ENCODE measurements around the gene DAB1.

DNA sequence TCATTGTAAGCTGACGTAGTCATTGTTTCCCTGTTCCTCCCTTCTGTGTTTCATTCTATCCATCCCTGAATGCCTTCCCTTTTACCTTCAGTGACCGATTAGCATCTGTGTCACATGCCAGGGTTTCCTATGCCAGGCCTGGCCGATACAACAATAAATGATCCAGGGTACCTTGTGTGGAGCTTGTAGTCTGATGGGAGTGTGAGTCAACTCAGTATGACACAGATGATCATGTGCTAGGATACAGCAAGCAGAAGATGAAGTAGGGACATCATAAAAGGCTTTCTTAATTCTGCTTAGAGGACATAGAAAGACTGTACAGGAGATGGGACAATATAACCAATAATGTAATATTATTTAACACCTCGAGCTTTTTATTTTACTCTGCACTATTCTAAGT lies 294.0 kb downstream of the DAB1 start:
- TF ChIP-seq RAD21 (IDR thresholded peaks at IDR 0.05; ENCODE audit: low read depth): no peak
- TF ChIP-seq POLR2A (IDR thresholded peaks at IDR 0.05; ENCODE audit: borderline replicate concordance, extremely low read depth, insufficient read depth, insufficient read length): no peak
- TF ChIP-seq, protein P1, sequence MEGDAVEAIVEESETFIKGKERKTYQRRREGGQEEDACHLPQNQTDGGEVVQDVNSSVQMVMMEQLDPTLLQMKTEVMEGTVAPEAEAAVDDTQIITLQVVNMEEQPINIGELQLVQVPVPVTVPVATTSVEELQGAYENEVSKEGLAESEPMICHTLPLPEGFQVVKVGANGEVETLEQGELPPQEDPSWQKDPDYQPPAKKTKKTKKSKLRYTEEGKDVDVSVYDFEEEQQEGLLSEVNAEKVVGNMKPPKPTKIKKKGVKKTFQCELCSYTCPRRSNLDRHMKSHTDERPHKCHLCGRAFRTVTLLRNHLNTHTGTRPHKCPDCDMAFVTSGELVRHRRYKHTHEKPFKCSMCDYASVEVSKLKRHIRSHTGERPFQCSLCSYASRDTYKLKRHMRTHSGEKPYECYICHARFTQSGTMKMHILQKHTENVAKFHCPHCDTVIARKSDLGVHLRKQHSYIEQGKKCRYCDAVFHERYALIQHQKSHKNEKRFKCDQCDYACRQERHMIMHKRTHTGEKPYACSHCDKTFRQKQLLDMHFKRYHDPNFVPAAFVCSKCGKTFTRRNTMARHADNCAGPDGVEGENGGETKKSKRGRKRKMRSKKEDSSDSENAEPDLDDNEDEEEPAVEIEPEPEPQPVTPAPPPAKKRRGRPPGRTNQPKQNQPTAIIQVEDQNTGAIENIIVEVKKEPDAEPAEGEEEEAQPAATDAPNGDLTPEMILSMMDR (IDR thresholded peaks at IDR 0.05 in 2 of 3, conservative IDR thresholded peaks at IDR 0.05 in 1 of 3; ENCODE audit: borderline replicate concordance in 1 of 3, insufficient read depth in 1 of 3, low read depth in 2 of 3, low read length in 2 of 3): no peak
- no peak for TF ChIP-seq TCF7L2 (IDR thresholded peaks at IDR 0.05; ENCODE audit: borderline replicate concordance, extremely low read depth, insufficient read depth, insufficient read length)
- no peak for TF ChIP-seq EGR1 (IDR thresholded peaks at IDR 0.05; ENCODE audit: low read depth)
- no peak for TF ChIP-seq POLR2AphosphoS5 (IDR thresholded peaks at IDR 0.05; ENCODE audit: low read depth, low read length)
- TF ChIP-seq, protein P2, sequence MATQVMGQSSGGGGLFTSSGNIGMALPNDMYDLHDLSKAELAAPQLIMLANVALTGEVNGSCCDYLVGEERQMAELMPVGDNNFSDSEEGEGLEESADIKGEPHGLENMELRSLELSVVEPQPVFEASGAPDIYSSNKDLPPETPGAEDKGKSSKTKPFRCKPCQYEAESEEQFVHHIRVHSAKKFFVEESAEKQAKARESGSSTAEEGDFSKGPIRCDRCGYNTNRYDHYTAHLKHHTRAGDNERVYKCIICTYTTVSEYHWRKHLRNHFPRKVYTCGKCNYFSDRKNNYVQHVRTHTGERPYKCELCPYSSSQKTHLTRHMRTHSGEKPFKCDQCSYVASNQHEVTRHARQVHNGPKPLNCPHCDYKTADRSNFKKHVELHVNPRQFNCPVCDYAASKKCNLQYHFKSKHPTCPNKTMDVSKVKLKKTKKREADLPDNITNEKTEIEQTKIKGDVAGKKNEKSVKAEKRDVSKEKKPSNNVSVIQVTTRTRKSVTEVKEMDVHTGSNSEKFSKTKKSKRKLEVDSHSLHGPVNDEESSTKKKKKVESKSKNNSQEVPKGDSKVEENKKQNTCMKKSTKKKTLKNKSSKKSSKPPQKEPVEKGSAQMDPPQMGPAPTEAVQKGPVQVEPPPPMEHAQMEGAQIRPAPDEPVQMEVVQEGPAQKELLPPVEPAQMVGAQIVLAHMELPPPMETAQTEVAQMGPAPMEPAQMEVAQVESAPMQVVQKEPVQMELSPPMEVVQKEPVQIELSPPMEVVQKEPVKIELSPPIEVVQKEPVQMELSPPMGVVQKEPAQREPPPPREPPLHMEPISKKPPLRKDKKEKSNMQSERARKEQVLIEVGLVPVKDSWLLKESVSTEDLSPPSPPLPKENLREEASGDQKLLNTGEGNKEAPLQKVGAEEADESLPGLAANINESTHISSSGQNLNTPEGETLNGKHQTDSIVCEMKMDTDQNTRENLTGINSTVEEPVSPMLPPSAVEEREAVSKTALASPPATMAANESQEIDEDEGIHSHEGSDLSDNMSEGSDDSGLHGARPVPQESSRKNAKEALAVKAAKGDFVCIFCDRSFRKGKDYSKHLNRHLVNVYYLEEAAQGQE (IDR thresholded peaks at IDR 0.05; ENCODE audit: low read depth): no peak
- TF ChIP-seq, protein P3, sequence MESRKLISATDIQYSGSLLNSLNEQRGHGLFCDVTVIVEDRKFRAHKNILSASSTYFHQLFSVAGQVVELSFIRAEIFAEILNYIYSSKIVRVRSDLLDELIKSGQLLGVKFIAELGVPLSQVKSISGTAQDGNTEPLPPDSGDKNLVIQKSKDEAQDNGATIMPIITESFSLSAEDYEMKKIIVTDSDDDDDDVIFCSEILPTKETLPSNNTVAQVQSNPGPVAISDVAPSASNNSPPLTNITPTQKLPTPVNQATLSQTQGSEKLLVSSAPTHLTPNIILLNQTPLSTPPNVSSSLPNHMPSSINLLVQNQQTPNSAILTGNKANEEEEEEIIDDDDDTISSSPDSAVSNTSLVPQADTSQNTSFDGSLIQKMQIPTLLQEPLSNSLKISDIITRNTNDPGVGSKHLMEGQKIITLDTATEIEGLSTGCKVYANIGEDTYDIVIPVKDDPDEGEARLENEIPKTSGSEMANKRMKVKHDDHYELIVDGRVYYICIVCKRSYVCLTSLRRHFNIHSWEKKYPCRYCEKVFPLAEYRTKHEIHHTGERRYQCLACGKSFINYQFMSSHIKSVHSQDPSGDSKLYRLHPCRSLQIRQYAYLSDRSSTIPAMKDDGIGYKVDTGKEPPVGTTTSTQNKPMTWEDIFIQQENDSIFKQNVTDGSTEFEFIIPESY (IDR thresholded peaks at IDR 0.05; ENCODE audit: extremely low read depth, insufficient replicate concordance, low read length): no peak
- TF ChIP-seq EZH2 (IDR thresholded peaks at IDR 0.05): no peak
- no peak for TF ChIP-seq EZH2phosphoT487 (IDR thresholded peaks at IDR 0.05; ENCODE audit: borderline replicate concordance)
- TF ChIP-seq SP1 (IDR thresholded peaks at IDR 0.05; ENCODE audit: low read depth): no peak
- no peak for TF ChIP-seq CBX3 (IDR thresholded peaks at IDR 0.05; ENCODE audit: low read depth)

Measured in HCT116 (cell line).